Measurements from ENCODE around the gene THSD1.

GRCh38 chr13:52345048-52345447 is 60.9 kb downstream of the THSD1 start:
- TF ChIP-seq, protein P1, sequence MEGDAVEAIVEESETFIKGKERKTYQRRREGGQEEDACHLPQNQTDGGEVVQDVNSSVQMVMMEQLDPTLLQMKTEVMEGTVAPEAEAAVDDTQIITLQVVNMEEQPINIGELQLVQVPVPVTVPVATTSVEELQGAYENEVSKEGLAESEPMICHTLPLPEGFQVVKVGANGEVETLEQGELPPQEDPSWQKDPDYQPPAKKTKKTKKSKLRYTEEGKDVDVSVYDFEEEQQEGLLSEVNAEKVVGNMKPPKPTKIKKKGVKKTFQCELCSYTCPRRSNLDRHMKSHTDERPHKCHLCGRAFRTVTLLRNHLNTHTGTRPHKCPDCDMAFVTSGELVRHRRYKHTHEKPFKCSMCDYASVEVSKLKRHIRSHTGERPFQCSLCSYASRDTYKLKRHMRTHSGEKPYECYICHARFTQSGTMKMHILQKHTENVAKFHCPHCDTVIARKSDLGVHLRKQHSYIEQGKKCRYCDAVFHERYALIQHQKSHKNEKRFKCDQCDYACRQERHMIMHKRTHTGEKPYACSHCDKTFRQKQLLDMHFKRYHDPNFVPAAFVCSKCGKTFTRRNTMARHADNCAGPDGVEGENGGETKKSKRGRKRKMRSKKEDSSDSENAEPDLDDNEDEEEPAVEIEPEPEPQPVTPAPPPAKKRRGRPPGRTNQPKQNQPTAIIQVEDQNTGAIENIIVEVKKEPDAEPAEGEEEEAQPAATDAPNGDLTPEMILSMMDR (IDR thresholded peaks at IDR 0.05) = no peak
- TF ChIP-seq GTF2I (CRISPR knock-in tag; conservative IDR thresholded peaks at IDR 0.05) (no peak), CREB1 (CRISPR knock-in tag; IDR thresholded peaks at IDR 0.05) (no peak), TP53 (CRISPR knock-in tag; IDR thresholded peaks at IDR 0.05) (no peak), ZNF425 (CRISPR knock-in tag; conservative IDR thresholded peaks at IDR 0.05) (no peak), ZNF512 (CRISPR knock-in tag; IDR thresholded peaks at IDR 0.05; ENCODE audit: borderline replicate concordance) (no peak), NFYB (CRISPR knock-in tag; conservative IDR thresholded peaks at IDR 0.05; ENCODE audit: low read depth) (no peak), NR3C1 (CRISPR knock-in tag; conservative IDR thresholded peaks at IDR 0.05; ENCODE audit: low read depth) (no peak)
- TF ChIP-seq, protein P2, sequence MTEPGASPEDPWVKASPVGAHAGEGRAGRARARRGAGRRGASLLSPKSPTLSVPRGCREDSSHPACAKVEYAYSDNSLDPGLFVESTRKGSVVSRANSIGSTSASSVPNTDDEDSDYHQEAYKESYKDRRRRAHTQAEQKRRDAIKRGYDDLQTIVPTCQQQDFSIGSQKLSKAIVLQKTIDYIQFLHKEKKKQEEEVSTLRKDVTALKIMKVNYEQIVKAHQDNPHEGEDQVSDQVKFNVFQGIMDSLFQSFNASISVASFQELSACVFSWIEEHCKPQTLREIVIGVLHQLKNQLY (CRISPR knock-in tag; IDR thresholded peaks at IDR 0.05) = no peak
